ENCODE data around the gene MAX.

Gene MAX

DNA sequence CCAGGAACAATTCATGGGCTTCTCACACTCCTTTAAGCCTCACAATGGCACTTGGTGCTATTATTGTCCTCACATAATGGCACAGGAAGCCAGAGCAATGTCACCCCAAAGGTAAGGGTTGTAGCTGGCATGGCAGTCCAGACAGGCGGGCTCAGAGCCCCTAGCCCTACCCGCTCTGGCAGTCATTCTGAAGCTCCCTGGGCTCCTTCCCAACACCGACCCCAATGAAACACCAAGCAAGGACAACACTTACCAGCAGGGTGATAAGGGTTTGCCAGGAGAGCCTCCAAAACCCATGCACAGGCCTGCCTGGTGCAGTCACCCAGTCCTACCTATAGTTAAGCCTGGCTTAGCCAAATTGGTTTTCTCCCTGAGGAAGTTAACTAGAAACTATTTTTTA, 30.8 kb downstream of the MAX start:
- no peak for DNase-seq (ENCODE audit: low spot score)
- TF ChIP-seq, protein P1, sequence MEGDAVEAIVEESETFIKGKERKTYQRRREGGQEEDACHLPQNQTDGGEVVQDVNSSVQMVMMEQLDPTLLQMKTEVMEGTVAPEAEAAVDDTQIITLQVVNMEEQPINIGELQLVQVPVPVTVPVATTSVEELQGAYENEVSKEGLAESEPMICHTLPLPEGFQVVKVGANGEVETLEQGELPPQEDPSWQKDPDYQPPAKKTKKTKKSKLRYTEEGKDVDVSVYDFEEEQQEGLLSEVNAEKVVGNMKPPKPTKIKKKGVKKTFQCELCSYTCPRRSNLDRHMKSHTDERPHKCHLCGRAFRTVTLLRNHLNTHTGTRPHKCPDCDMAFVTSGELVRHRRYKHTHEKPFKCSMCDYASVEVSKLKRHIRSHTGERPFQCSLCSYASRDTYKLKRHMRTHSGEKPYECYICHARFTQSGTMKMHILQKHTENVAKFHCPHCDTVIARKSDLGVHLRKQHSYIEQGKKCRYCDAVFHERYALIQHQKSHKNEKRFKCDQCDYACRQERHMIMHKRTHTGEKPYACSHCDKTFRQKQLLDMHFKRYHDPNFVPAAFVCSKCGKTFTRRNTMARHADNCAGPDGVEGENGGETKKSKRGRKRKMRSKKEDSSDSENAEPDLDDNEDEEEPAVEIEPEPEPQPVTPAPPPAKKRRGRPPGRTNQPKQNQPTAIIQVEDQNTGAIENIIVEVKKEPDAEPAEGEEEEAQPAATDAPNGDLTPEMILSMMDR (IDR thresholded peaks at IDR 0.05; ENCODE audit: extremely low read depth, missing control alignments), result no peak

GRCh38 chr14:65070471-65070976, 31.8 kb downstream of the MAX start:
- DNase-seq (ENCODE audit: low spot score), result no peak
- TF ChIP-seq, protein P1 (IDR thresholded peaks at IDR 0.05; ENCODE audit: extremely low read depth, missing control alignments), result no peak

DNA sequence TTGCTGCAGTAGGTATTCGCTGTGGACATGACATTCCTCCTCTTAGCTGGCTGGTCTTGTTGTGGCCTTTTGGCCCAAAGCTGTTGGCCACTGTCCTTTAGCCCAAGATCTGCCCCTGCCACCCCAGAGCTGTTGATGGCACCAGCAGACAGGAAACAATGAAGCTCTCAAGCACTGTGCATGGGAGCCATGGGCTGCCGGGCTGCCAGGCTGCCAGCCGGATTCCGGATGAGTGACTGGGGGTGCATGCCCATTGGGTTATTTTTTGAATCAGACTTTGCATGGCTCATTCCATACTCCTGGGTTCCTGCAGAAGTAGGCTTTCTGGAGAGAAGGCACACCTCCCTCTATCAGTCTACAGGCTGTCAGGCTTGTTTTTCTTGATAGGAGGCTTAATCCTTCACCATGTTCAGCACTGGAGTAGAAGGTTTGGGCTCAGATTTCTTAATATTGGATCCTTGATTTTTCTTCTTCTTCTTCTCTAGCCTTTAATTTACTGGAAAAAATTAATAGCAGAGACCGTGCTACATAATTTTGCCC, 32.4 kb downstream of the MAX start:
- no peak for DNase-seq (ENCODE audit: low spot score)

GRCh38 chr14:65065719-65066118, 36.6 kb downstream of the MAX start:
- no peak for DNase-seq (ENCODE audit: low spot score)
- TF ChIP-seq, protein P1 (IDR thresholded peaks at IDR 0.05; ENCODE audit: extremely low read depth, missing control alignments), result no peak

More for the DNA sequence above, 32.4 kb downstream of the MAX start:
- TF ChIP-seq, protein P1 (IDR thresholded peaks at IDR 0.05; ENCODE audit: extremely low read depth, missing control alignments), result no peak

DNA sequence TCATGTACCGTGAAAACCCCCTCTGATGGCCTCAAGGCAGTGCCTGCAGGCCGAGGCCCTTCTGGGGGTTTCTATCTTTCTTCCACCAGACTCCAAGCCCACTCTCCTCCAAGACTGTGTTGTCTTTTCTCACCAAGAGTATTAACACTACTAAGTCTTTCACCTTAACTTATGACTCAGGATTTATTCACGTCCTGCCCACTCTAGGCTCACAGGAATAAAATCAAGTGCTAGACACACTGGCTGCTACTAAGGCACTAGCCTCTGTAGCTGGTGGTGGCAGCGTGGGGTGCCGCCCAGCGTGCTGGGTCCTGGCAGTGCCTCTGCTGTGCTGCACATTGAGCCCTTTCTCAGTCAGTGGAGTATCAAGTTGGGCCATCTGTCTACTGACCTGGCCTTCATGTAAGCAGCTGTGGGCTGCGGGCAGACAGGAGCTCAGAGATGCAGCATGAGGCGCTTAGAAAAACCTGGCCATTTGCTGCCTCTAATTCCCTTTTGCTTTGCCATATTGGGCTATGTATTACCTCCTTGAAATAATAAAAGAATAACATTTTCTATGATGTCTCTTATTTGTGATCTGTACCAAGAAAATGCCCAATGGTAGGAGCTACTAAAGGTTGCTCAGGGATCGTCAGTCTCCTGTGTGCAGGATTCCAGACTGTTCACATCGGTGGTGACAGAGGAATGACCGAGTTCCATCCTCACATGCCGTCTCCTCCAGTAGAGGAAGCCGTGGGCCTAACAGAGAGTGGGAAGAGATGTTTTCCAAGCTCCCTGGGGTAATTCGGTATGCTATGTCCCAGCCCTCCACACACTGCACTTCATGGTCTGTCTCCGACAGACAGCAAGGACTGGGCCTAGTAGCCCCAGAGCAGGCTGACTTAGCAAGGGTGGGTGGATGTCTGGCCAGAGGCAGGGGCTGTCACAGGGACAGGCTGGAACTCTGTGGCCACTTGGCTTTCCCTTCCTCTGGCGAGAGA, 39.9 kb downstream of the MAX start:
- TF ChIP-seq, protein P1 (IDR thresholded peaks at IDR 0.05; ENCODE audit: extremely low read depth, missing control alignments), result no peak
- DNase-seq (ENCODE audit: low spot score), result no peak

DNA sequence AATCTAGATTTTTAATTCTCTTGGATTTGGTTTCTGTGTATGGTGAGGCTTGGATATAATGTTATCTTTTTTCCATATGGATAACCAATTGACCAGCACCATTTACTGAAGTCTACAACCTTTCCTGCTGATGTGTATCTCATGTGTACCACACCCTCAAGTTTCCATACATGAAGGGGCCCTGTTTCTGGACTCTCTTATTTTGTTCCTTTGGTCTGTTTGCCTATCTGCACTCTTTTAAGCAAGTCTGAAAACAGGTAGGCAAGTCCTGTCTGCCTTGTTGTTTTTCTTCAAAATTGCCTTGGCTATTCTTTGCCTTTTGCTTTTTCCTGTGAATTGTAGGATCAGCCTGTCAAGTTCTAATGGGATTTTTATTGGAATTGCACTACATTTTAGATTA, 44.6 kb downstream of the MAX start:
- TF ChIP-seq, protein P1 (IDR thresholded peaks at IDR 0.05; ENCODE audit: extremely low read depth, missing control alignments), result no peak
- DNase-seq (ENCODE audit: low spot score), result no peak

GRCh38 chr14:65054471-65055085, 47.7 kb downstream of the MAX start:
- no peak for DNase-seq (ENCODE audit: low spot score)
- TF ChIP-seq, protein P1 (IDR thresholded peaks at IDR 0.05; ENCODE audit: extremely low read depth, missing control alignments), result no peak

Data from GM20000 (cell line).